COLO668 (cell line): ENCODE measurements around the gene LAYN.

Experiments
- DNase-seq: peaks from one replicate; lab custom pipeline; 2025; ENCODE audit not compliant: unreplicated experiment; lab: John Stamatoyannopoulos, UW

LAYN gene

DNA sequence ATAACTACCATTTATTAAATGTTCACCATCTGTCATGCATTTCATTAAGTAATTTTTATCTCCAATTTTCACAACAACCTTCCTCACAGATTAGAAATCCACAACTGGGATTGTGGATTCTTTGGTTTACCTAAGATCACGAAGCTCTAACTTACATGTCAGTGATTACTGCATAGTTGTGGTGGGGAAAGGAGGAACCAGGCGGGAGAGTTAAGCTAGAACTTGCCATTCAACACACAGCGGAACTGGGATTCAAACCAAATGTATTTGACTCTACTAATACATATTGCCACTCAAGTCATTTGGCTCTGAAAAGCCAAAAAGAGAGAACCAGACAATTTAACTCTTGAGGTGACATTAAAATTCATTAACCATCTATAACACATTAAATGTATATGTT is 10.4 kb upstream of the LAYN start:
- DNase-seq: no peak

DNA sequence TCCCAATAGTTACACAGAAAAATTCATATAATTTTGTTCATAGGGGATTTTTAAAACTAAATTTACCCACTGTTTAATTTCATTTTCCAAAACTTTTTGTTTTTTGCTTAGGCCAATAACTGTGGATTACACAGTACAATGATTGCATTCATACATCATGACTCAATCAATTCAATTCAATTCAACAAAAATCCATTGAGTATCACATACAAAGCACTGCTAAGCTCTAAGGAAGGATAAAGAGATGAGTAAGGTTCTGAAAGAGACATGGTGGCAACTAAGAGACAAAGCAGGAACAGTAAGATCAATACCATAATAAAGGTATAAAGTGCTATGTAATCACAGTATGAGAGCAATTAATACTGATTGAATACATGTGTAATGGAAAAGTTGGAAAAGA is 9.4 kb upstream of the LAYN start:
- DNase-seq: no peak

DNA sequence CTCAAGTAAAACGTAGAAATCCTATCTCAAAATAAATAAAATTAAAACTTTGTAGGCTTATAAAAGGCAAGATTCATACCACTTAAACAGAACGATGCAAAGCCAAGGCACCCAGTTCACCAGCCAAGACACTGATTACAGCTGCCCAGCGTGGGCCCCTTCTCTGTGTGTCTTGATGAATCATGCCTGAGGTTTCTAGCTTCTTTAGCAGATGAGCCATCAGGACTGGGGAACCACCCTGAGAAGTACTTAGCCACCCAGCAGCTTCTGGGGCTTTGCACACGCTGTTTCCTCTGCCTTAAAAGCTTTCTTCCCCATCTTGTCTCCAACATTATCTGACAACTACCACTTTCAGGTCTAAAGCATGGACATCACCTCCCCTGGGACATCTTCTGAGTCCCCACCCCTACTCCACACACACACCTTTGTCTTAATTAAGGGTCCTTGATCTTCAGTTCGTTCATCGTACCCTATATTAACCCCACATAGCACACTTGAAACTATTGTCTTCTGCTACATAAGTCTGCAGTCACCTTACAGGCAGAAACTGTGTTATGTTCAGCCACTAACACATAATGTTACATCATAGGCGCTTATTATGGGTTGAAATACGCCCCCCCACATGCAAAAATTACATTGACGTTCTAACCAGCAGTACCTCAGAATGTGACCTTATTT is 8.7 kb upstream of the LAYN start:
- DNase-seq: no peak

DNA sequence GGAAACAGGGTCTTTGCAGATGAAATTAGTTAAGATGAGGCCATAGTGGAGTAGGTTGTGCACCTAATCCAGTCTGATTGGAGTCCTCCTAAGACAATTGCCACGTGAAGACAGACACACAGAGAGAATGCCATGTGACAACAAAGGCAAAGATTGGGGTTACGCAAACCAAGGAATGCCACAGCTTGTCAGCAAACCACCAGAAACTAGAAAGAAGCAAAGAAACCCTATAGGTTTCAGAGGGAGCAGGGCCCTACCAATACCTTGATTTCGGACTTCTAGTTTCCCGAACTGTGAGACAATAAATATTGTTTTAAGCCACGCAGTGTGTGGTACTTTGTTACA is 8.2 kb upstream of the LAYN start:
- no peak for DNase-seq

DNA sequence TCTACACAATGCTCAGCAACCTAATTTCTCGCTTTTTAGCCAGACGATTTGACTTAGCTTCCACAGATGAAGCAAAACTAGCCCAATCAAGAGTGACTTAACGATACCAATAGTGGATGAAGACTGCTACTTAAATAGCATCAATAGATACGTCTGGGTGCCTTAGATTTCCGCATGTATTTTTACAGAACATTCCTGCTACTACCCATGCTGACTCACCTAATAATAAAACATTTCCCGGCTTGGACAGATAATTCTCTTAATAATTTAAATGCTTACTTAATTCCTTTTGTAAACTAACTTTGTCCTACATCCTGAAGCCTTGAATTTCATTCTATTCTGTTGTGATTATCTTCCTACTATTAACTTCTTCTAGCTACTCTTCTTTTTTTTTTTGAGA is 5.2 kb upstream of the LAYN start:
- DNase-seq: no peak

DNA sequence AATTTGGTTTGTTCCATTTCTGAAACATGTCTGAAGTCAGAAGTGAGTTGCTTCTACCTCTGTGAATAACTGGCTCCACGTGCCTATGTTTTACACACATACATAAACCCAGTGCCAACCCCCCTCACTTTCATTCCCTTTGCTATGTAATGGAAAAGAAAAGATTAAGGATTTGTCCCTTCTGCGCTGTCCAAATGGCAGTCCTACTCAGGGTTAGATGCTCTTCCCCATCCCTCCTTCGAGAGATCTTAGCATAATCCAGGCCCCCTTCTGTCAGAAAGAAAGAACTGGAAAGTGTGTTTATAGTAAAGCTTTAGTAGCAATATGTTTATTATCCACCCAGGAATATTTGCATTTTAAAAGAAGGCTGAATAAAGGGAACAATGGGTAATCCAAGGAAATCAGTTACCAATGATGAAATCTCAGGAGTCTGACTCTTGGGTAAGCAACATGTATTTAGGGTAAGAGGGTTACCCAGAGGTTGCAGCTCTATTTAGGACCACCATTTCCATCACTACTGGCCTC is 3.1 kb upstream of the LAYN start:
- no peak for DNase-seq

DNA sequence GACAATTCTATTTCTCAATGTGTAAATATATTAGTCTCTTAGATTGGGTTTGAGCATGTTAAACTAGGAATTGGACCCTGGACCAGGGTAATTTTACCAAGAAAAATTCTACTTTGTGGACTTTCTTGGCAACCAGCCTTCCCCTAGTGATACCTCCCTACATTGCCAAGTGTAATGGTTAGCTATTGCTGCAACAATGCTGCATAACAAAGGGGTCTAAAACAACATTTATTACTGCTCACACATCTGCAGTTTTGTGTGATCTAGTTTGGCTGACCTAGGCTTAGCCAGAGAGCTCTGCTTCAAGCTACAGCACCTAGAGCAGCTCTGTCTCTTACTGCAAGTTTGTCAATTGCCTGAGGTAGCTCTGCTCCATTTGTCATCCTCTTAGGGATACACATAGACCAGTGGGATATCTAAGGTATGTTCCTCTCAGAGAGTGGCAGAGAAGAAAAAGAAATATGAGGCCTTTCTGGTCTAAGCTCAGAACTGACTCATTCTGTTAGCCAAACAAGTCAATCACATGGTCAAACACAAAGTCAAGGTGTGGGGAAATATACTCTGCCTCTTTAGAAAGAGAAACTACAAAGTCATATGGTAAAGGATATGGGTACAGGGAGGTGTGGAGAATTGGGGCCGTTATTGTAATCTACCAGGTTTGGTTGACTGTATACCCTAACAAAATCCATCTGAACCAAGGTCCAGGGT is 2.0 kb upstream of the LAYN start:
- DNase-seq: no peak

DNA sequence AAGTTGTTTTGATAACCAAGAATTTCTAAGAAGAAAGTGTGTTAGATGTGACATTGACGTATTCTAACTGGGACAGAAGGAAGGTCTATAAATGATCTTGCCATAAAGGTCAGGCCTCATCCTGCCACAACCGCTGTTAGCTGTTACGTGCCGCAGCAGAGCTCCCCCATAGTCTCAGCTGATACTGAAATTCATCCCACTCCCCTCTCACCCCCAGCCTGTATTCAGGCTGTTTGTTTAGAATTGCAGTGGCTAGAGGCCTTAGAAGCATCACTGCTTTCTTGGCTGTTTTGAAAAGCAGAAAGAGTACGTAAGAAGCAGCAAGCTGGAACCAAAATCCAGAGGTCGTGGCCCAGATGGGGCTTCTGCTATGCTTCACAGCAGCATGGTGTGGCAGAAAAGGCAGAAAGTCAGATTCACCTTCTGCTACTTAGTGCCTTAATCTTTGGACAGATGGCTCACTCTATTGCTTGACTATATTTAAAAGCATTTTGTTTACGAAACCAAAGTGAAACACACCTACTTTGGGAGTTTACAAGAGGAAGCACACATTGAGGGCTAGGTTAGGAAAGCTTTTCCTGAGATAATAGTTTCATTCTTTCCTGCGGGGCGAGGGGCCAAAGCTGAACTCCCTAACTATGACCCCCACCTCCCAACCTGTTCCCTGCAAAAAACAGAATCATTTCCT is 950 bp upstream of the LAYN start:
- no peak for DNase-seq

DNA sequence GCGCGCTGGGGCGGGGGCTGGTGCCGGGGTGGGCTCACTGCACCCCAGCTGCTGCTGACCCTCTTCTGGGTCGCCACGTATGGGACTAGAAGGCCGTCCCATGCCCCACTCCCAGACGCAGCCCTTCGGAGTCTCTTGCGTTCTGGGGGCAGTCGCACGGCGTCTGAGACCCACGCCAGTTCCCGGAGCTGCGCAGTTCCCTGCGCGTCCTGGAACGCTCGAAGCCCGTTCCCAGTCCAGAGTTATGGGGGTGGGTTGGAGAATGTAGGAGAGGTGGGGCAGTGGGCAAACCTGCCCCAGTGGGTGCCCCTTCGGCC is 375 bp downstream of the LAYN start:
- DNase-seq: no peak

DNA sequence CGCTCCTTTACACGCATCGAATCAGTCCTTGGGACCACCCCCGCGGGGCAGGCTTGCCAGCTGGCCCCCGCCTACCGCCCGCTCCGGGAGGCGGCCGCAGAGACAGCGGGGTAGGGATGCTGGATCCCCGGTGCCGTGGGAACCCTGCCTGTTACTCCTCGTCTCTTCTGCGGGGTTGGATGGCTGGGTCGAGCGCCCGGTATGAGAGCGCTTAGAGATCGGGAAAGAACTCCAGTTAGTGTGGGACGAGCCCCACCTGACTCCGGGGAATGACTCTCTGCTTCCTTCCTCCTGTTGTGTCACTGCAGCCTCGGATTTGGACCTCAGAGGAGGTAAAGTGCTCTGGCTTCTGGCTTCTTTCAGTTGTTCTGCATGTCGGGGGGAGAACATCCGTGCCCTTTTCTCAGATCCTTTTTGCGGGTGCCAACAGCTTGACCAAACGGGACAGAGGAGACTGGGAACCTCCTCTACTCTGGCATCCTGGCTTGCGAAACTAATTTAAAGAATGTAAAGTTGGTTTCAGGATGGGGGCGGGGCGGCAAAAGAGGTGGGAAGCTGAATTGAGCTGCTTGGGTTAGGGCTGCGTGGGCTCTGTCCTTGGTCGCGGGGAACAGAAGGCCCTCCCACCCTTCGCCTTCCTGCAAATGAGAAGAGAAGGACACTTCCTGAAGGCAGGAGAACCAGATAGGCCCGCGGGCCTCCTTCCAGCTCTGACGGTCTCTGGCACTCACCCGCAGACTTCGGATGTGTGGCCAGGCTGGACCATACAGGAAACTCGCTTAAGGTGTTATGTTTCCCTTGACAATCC is 938 bp downstream of the LAYN start:
- no peak for DNase-seq

DNA sequence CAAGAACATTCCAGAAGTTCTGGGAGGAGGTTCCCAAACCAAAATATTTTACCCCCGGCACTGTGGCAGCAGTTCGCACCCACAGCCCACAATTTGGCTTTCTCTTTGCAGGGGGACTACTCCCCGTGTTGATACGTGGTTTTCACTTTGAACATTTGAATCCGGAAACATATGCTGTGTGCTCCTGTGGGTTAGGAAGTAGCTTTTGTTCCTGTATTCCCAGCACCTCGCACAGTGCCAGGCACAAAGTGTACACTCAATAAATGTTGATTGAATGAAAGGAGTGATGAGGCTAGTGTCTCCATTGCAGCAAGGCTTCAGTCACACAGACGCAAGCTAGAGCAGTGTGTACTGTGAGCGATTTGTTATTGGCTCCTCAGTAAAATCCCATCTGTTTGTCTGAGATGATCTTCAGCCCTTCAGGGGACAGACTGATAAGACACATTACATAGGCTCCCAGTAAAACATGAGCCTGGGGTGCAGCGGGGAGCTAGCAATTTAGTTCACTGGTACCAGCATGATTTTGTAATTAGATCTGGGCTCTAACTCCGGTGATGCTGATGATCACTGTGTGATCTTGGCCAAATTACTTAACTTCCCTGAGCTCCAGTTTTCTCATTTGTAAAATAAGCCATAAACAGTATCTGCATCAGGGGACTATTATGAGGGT is 2.2 kb downstream of the LAYN start:
- no peak for DNase-seq

DNA sequence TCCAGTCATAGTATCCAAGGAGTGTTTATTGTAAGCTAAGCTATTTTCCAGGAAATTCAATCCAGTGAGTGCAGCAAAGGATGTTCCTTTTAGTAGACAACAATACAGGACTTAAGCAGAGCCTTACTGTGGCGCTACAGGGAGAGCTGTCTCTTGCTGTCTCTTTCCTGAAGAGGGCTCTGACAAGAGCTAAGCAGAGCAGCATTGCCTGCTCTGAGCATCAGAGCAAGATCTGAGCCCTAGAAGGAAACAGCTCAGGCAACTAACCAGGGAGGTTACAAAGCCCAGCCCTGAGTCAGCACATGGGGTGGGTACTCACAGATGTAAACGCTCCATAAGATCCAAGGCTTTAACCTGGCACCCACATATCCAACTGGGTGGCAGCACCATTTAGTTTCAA is 8.0 kb downstream of the LAYN start:
- DNase-seq: no peak

DNA sequence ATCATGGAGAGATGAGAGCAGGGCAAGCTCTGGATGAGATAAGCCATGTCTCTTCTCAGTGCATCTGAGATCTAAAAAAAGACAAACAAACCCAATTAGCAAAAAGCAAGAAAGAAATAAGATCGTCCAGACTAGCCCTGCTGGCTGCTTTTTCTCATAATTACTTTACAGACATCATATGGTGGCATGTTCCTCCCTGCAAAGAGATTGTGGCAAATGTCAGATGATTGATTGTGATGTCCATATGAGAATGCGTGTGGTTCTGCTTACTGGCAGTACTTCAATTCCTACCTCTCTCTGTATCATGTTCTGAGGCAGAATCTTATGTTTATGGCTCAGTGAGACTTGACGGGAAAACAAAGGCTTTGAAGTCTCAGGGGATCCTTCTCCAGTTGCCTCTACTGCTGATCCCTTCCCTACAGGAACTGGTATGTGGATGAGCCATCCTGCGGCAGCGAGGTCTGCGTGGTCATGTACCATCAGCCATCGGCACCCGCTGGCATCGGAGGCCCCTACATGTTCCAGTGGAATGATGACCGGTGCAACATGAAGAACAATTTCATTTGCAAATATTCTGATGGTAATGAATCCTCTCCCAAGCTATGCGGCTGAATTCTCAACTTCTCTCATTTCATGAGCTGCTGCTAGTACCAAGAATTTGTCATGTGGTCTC is 8.8 kb downstream of the LAYN start:
- no peak for DNase-seq

DNA sequence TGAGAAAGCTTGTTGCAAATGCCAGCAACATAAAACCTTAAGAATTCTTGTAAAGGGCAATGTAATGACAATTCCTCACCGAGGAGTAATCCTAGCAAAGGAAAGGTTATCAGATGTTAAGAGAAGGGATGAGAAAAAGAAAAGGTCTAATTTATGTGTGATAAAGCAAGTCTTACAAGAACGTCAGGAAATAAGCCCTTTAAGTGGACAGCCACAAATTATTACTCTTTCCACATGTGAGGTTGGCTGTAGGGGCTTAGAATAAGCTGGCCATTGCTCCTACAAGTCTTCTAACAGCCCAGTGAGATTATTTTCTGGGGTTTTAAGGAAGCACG is 9.3 kb downstream of the LAYN start:
- no peak for DNase-seq

DNA sequence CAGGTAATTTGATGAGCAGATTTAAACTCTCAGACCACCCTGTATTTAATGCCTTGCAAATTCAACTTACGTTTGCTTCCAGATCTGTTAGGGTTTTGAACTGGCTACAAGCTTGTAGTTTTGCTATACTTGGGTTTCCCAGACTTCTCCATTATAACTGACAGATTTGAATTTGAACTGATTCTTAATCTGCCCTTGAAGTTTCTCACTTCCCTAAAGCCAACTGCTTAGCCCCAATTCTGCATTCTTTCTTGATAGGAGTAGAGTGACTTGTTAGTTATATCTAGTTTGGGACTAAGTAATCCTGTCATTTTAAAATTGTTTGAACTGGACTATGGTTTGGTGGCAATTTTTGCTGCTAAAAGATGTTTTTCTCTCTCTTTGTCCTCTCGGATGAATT is 9.7 kb downstream of the LAYN start:
- DNase-seq: no peak

DNA sequence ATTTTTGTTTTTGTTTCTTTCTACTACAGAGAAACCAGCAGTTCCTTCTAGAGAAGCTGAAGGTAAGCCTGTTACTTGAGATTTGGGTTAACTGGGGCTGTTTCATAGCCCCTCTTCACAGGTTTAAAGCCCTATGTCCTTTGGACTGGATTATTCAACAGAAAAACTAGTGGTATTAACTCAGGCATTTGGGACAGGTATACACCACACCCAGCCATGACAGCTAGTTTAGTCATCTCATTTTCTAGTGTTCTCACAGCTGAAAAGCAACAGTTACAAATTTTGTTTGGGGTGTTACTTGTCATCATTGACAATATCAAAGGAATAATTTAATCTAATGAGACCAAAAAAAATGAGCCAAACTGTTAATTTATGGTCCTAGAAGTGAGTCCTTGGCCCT is 14.0 kb downstream of the LAYN start:
- DNase-seq: no peak

DNA sequence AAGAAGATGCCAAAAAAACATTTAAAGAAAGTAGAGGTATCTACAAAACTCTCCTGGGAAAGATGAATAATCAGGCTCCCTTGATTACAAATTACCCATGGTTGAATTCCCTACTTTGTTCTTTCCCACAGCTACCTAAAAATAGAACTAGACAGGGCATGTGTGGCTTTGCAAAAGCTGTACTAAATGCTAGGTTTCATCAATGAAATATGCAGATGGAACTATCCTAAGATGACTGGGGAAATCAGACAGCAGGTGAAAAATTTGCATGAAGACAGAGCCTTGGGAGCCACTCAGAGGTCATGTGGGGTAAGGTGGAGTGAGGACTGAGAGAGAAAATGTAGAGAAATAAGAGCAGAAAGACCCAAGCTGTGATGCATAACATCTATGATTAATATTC is 14.7 kb downstream of the LAYN start:
- DNase-seq: no peak

DNA sequence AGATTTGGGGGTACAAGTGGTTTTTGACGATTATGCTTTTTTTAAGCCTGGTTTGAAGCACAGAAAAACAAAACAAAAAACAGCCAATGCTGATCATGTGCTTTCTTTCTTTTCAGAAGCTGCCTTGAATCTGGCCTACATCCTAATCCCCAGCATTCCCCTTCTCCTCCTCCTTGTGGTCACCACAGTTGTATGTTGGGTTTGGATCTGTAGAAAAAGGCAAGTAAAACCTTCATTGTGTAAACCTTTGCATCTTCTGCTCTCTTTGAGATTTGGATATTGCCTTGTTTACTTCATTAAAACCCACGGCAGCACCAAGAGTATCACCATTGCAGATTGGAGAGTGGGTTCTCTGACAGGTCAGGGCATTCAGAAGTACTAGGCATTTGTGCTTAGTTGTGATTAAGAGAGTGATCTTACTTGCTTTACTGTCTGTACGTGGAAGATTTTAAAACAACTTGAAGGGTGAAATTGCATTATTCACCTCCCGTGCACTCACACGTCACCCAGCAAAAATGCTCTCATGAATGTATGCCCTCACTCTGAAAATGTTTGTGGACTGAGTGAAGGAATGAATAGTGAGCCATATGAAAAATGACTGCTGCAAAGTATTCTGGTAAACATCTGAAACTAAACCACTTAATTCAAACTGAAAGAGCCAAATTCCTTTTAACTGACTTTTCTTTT is 17.0 kb downstream of the LAYN start:
- no peak for DNase-seq

DNA sequence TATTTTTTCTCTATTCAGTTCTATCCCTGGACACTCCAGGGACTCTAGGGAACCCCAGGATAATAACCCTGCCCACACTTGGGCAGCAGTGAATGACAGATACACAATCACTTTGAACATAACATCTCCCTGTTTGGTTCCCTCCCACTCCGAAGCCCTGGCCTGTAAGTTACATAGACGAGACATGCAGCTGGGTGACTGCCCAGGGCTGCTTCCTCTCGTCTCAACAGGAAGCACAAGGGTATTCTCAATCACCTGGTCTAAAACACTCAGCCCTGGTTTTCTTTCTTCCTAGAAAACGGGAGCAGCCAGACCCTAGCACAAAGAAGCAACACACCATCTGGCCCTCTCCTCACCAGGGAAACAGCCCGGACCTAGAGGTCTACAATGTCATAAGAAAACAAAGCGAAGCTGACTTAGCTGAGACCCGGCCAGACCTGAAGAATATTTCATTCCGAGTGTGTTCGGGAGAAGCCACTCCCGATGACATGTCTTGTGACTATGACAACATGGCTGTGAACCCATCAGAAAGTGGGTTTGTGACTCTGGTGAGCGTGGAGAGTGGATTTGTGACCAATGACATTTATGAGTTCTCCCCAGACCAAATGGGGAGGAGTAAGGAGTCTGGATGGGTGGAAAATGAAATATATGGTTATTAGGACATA is 19.4 kb downstream of the LAYN start:
- no peak for DNase-seq

DNA sequence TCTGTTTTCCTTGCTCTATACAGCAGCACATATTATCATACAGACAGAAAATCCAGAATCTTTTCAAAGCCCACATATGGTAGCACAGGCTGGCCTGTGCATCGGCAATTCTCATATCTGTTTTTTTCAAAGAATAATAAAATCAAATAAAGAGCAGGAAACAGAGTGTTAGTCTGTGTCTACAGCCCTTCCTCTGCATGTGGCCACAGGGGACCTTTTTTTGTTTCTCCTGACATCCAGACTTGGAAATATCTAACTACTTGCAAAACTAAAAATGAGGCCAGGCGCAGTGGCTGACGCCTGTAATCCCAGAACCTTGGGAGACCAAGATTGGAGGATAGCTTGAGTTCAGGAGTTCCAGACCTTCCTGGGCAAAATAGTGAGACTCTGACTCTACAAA is 20.3 kb downstream of the LAYN start:
- no peak for DNase-seq
